ENCODE measurements around the gene FEM1C.
"Not testable (repeated sequence)": the region's sequence is repeated elsewhere in the genome, so short reads cannot be mapped to it uniquely, and the experiment has no call there.

GRCh38 chr5:115479166-115479873 lies 65.3 kb downstream of the FEM1C start:
- TF ChIP-seq CTCF (IDR thresholded peaks at IDR 0.05; ENCODE audit: low read depth, low read length); EZH2phosphoT487 (IDR thresholded peaks at IDR 0.05; ENCODE audit: low read depth): not testable (repeated sequence)

All from OCI-LY3 (cell line).